ENCODE measurements around the gene HADHA. TPM values are rescaled to one million over a fixed set of nuclear protein-coding genes. Genes with fewer than 3 reads are reported as not detected.

HADHA gene
- total and polyA plus RNA-seq, 11 donors: 202 to 786 (median 360) TPM

DNA sequence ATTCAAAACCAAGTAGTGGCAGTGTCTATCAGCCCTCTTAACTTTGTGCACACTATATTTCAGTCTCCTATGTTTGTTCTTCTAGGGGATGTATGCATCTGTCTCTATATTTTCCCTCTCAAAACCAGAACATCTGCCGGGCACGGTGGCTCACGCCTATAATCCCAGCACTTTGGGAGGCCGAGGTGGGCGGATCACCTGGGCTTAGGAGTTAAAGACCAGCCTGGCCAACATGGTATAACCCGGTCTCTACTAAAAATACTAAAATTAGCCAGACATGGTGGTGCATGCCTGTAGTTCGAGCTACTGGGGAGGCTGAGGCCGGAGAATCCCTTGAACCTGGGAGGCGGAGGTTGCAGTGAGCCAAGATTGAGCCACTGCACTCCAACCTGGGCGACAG lies 81.5 kb downstream of the HADHA start:
- H3K4me1 ChIP-seq: peaks cover 0 to 9% (median 0%) of the 10 kb centered on the region in 12 donors
- H3K27ac ChIP-seq: no peak overlapping the region
- 88 to 93% (median 92%) methylated on average over 10 of the region's 10 CpGs for WGBS, 4 donors
- H3K36me3 ChIP-seq: no peaks in the 10 kb centered on the region
- intact Hi-C loops (cut with DNase I): no loop called here
- no peaks in the 10 kb centered on the region for H3K9me3 ChIP-seq
- no peaks in the 10 kb centered on the region for H3K27me3 ChIP-seq
- no peak for TF ChIP-seq POLR2A (IDR thresholded peaks at IDR 0.05)
- TF ChIP-seq, protein P1, sequence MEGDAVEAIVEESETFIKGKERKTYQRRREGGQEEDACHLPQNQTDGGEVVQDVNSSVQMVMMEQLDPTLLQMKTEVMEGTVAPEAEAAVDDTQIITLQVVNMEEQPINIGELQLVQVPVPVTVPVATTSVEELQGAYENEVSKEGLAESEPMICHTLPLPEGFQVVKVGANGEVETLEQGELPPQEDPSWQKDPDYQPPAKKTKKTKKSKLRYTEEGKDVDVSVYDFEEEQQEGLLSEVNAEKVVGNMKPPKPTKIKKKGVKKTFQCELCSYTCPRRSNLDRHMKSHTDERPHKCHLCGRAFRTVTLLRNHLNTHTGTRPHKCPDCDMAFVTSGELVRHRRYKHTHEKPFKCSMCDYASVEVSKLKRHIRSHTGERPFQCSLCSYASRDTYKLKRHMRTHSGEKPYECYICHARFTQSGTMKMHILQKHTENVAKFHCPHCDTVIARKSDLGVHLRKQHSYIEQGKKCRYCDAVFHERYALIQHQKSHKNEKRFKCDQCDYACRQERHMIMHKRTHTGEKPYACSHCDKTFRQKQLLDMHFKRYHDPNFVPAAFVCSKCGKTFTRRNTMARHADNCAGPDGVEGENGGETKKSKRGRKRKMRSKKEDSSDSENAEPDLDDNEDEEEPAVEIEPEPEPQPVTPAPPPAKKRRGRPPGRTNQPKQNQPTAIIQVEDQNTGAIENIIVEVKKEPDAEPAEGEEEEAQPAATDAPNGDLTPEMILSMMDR (IDR thresholded peaks at IDR 0.05): no peak
- DNase-seq: no peak
- no peak for ATAC-seq
- no peak overlapping the region for H3K4me3 ChIP-seq

DNA sequence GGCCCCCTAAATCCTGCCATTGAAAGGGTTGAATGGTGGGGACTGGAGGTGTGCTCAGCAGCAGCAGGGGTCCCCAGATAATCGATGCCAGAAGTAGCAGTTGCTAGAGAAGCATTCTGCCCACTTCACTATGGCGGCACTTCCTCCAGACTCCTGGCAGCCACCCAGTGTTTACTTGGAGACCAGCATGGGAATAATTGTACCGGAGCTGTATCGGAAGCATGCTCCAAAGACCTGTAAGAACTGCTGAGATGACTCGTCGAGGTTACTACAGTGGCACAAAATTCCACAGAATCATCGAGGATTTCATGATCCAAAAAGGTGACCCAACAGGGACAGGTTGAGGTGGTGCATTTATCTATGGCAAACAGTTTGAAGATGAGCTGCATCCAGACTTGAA lies 82.5 kb downstream of the HADHA start:
- H3K4me3 ChIP-seq: no peak overlapping the region
- no peaks in the 10 kb centered on the region for H3K9me3 ChIP-seq
- TF ChIP-seq POLR2A (IDR thresholded peaks at IDR 0.05): no peak
- TF ChIP-seq, protein P1 (IDR thresholded peaks at IDR 0.05): no peak
- H3K4me1 ChIP-seq: peaks cover 0 to 9% (median 0%) of the 10 kb centered on the region in 12 donors
- H3K36me3 ChIP-seq: no peaks in the 10 kb centered on the region
- intact Hi-C loops (cut with DNase I): no loop called here
- ATAC-seq: no peak
- no peak for DNase-seq
- H3K27me3 ChIP-seq: no peaks in the 10 kb centered on the region
- no peak overlapping the region for H3K27ac ChIP-seq
- 84 to 93% (median 90%) methylated on average over 7 of the region's 7 CpGs for WGBS, 4 donors

DNA sequence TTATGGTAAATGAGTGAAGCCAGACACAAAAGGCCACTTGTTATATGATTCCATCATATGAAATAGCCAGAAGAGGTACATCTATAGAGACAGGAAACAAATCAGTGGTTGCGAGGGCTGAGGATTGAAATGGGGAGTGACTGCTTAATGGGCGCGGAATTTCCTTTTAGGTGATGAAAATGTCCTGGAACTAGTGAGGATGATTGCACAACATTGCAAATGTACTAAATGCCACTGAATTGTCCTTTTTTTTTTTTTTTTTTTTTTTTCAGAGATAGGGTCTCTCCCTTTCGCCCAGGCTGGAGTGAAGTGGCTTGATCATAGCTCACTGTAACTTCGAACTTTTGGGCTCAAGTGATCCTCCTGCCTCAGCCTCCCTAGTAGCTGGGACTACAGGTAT lies 86.9 kb downstream of the HADHA start:
- Histone ChIP-seq H3K4me1 (no peaks in the 10 kb centered on the region), H3K27me3 (no peaks in the 10 kb centered on the region), H3K27ac (no peak overlapping the region), H3K4me3 (no peak overlapping the region), H3K36me3 (no peaks in the 10 kb centered on the region), H3K9me3 (peaks cover 0 to 15% (median 8%) of the 10 kb centered on the region in 12 donors)
- DNase-seq: no peak
- TF ChIP-seq POLR2A (IDR thresholded peaks at IDR 0.05): no peak
- TF ChIP-seq, protein P1 (IDR thresholded peaks at IDR 0.05): no peak
- intact Hi-C loops (cut with DNase I): no loop called here
- no peak for ATAC-seq
- 94 to 98% (median 95%) methylated on average over 5 of the region's 5 CpGs for WGBS, 4 donors

DNA sequence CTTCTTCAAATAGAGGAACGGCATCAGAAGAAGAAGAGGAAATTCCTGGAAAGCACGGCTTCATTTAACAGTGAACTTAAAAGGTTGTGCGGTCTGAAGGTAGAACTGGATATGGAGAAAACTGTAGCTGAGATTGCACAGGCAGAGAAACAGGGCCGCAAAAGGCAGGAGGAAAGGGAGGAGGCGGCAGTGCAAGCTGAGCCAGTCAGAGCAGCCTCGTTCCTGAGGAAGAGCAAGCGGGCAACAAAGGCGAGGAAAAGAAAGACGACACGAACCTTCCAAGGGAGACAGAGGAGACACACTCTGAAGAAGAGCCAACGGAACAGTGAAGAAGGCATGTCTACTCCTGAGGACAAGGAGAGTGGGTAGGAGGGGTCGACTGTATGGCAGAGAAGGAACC lies 94.2 kb downstream of the HADHA start:
- Histone ChIP-seq H3K9me3 (peaks cover 0 to 15% (median 8%) of the 10 kb centered on the region in 12 donors), H3K27me3 (peaks cover 0 to 14% (median 0%) of the 10 kb centered on the region in 9 donors), H3K27ac (no peak overlapping the region), H3K36me3 (no peaks in the 10 kb centered on the region), H3K4me3 (no peak overlapping the region), H3K4me1 (peaks cover 0 to 3% (median 0%) of the 10 kb centered on the region in 12 donors)
- WGBS, 4 donors: 79 to 83% (median 80%) methylated on average over 12 of the region's 12 CpGs
- ATAC-seq (no peak), DNase-seq (no peak)
- intact Hi-C loops (cut with DNase I): no loop called here
- TF ChIP-seq, protein P1 (IDR thresholded peaks at IDR 0.05): no peak
- TF ChIP-seq POLR2A (IDR thresholded peaks at IDR 0.05): no peak

Data from heart left ventricle (tissue), 16 donors.